Thymus (tissue), 11 donors: ENCODE data around the gene STX1B. TPM values are rescaled to one million over a fixed set of nuclear protein-coding genes. Genes with fewer than 3 reads are reported as not detected.
"Not testable (repeated sequence)": the region's sequence is repeated elsewhere in the genome, so short reads cannot be mapped to it uniquely, and the experiment has no call there.

Source experiments
- DNase-seq, 9 donors: peaks; one replicate each; pipeline ENCODE4 v3.0.0-alpha.2; 2013; ENCODE audit warnings: low spot score in 9 of 9, low read depth in 6 of 9, missing footprints in 1 of 9
- H3K27ac ChIP-seq, 2 donors: one replicate each; pipeline ENCODE4 v1.5.1; 2013; ENCODE audit warnings: control low read depth in 1 of 2, low read depth in 1 of 2, low read length in 1 of 2, mild to moderate bottlenecking in 1 of 2, moderate library complexity in 1 of 2
- H3K27me3 ChIP-seq, 2 donors: one replicate each; pipeline ENCODE4 v1.5.1; 2013; ENCODE audit warnings: low read length in 1 of 2; ENCODE audit not compliant: control insufficient read depth in 2 of 2, insufficient read depth in 1 of 2
- H3K36me3 ChIP-seq, 2 donors: one replicate each; pipeline ENCODE4 v1.5.1; 2013; ENCODE audit warnings: low read length in 1 of 2, mild to moderate bottlenecking in 1 of 2, moderate library complexity in 1 of 2; ENCODE audit not compliant: control insufficient read depth in 2 of 2, insufficient read depth in 2 of 2
- H3K4me1 ChIP-seq, 2 donors: one replicate each; pipeline ENCODE4 v1.5.1; 2013; ENCODE audit warnings: low read length in 2 of 2; ENCODE audit not compliant: control insufficient read depth in 2 of 2, insufficient read depth in 2 of 2
- H3K4me3 ChIP-seq, 2 donors: one replicate each; pipeline ENCODE4 v1.5.1; 2013; ENCODE audit warnings: low read length in 2 of 2, control low read depth in 1 of 2, mild to moderate bottlenecking in 1 of 2
- H3K9me3 ChIP-seq, 2 donors: one replicate each; pipeline ENCODE4 v1.5.1; 2013; ENCODE audit warnings: low read length in 1 of 2, mild to moderate bottlenecking in 1 of 2; ENCODE audit not compliant: control insufficient read depth in 2 of 2, insufficient read depth in 1 of 2
- WGBS: extraction: QIAGEN DNeasy Blood & Tissue Kit; methylation state at CpG from one replicate; pipeline ENCODE4 v1.1.7; 2013; 5-methylcytosine and 5-hydroxymethylcytosine counted together
- polyA plus RNA-seq: library from polyadenylated mRNA; stranded (reverse); fragments of 200-250 nt; gene quantifications from one replicate; pipeline ENCODE4 v1.2.3, GENCODE V29; 2013
- total RNA-seq: library from RNA; stranded (reverse); fragments of 120-200 nt; gene quantifications from one replicate; pipeline ENCODE4 v1.2.4, GENCODE V29; 2013
- donor health status: healthy.

STX1B gene
- total and polyA plus RNA-seq, 2 donors = 0.19 to 1.0 TPM

- DNase-seq = no peak
- Histone ChIP-seq H3K9me3 (no peaks in the 10 kb centered on the region), H3K27me3 (no peaks in the 10 kb centered on the region), H3K4me3 (no peak overlapping the region), H3K27ac (no peak overlapping the region), H3K4me1 (no peaks in the 10 kb centered on the region), H3K36me3 (no peaks in the 10 kb centered on the region)
- WGBS = 97% methylated on average over 12 of the region's 12 CpGs
These were observed 12.3 kb upstream of the STX1B start for GRCh38 chr16:31022544-31023251.

DNA sequence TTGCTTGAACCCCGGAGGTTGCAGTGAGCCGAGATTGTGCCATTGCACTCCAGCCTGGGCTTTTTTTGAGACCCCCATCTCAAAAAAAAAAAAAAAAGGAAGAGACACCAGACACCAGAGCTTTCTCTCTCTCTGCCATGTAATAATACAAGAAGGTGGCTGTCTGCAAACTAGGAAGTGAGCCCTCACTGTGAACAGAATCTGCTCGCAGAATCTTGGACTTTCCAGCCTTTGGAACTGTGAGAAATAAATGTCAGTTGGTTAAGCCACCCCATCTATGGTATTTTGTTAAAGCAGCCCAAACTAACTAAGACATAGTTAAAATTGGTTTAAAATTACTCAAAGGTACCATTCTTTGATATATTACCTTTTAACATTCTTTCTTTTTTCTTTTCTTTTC, 10.1 kb upstream of the STX1B start:
- H3K4me1 ChIP-seq = no peaks in the 10 kb centered on the region
- H3K9me3 ChIP-seq = no peaks in the 10 kb centered on the region
- no peak overlapping the region for H3K27ac ChIP-seq
- DNase-seq = no peak
- no peak overlapping the region for H3K4me3 ChIP-seq
- peaks cover 0 to 3% of the 10 kb centered on the region in 2 donors for H3K27me3 ChIP-seq
- 97% methylated on average over 3 of the region's 3 CpGs for WGBS
- no peaks in the 10 kb centered on the region for H3K36me3 ChIP-seq

GRCh38 chr16:31017756-31018155, 7.3 kb upstream of the STX1B start:
- not testable (repeated sequence) for H3K36me3 ChIP-seq, H3K27me3 ChIP-seq, H3K27ac ChIP-seq, DNase-seq, H3K4me1 ChIP-seq, H3K9me3 ChIP-seq, H3K4me3 ChIP-seq
- 96% methylated on average over 10 of the region's 10 CpGs for WGBS

GRCh38 chr16:31016018-31016417, 5.6 kb upstream of the STX1B start:
- no peaks in the 10 kb centered on the region for H3K9me3 ChIP-seq
- no peak overlapping the region for H3K27ac ChIP-seq
- no peaks in the 10 kb centered on the region for H3K36me3 ChIP-seq
- peaks cover 0 to 24% of the 10 kb centered on the region in 2 donors for H3K27me3 ChIP-seq
- 81% methylated on average over 6 of the region's 6 CpGs for WGBS
- H3K4me3 ChIP-seq = no peak overlapping the region
- no peak for DNase-seq
- peaks cover 0 to 2% of the 10 kb centered on the region in 2 donors for H3K4me1 ChIP-seq

- H3K4me1 ChIP-seq, H3K36me3 ChIP-seq, DNase-seq, H3K27ac ChIP-seq, H3K4me3 ChIP-seq, H3K9me3 ChIP-seq: not testable (repeated sequence)
- H3K27me3 ChIP-seq = peaks cover 7 to 48% of the 10 kb centered on the region in 2 donors
These were observed 2.9 kb upstream of the STX1B start for GRCh38 chr16:31013292-31013691.

DNA sequence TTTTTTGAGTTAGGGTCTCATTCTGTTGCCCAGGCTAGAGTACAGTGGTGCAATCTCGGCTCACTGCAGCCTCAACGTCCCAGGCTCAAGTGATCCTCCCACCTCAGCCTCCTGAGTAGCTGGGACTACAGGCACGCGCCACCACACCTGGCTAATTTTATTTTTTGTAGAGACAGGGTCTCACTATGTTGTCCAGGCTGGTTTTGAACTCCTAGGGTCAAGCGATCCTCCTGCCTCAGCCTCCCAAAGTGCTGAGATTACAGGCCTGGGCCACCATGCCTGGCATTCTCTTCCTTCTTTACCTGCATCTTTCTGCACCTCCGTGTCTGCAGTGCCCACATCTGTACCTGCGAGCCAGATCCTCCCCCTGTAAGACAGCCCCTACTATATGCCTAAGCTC, 1.4 kb upstream of the STX1B start:
- not testable (repeated sequence) for DNase-seq, H3K9me3 ChIP-seq, H3K36me3 ChIP-seq, H3K4me1 ChIP-seq, H3K27ac ChIP-seq, H3K4me3 ChIP-seq
- H3K27me3 ChIP-seq = peaks cover 12 to 63% of the 10 kb centered on the region in 2 donors
- WGBS = 86% methylated on average over 7 of the region's 7 CpGs

DNA sequence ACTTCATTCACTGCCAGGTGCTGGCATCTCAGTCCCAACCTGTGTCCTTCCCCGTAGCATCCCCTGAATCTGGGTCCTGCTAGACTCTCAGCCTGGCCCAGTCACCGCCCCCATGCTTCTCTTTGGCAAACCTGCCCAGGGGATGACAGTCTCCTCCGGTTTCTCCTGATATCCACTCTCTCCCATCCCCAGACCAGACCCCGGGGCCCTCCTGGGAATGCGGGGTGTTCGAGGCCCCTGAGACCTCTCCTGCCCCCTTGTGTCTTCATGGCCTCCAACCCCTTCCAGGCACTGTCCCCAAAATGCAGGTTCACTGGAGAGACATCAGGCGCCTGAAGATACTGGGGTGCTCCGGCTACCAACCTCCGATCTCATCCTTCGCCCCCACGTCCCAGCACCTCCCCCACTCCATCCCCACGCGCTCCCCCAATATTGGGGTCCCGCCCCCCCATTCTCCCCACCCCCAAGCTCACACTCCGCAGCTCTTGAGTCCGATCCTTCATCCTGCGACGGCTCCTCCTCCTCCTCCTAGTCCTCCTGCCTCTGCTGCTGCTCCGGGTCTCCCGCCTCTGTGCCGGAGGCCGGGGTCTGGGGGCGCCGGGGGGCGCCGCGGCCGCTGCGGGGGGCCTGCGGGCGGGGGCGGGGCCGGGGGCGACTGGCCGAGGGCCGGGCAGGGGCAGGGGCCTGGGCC, 399 bp downstream of the STX1B start:
- DNase-seq = no peak
- H3K9me3 ChIP-seq = no peaks in the 10 kb centered on the region
- 20% methylated on average over 36 of the region's 36 CpGs for WGBS
- no peak overlapping the region for H3K27ac ChIP-seq
- H3K4me3 ChIP-seq = peak overlapping the region in 1 of 2 donors; percentile 50
- no peaks in the 10 kb centered on the region for H3K36me3 ChIP-seq
- peaks cover 0 to 5% of the 10 kb centered on the region in 2 donors for H3K4me1 ChIP-seq
- H3K27me3 ChIP-seq = peaks cover 12 to 74% of the 10 kb centered on the region in 2 donors

- Histone ChIP-seq H3K27me3 (peaks cover 12 to 77% of the 10 kb centered on the region in 2 donors), H3K36me3 (no peaks in the 10 kb centered on the region), H3K27ac (no peak overlapping the region), H3K4me3 (no peak overlapping the region), H3K4me1 (peaks cover 0 to 5% of the 10 kb centered on the region in 2 donors), H3K9me3 (no peaks in the 10 kb centered on the region)
- WGBS = 95% methylated on average over 7 of the region's 7 CpGs
- DNase-seq = no peak
These were observed 1.3 kb downstream of the STX1B start for GRCh38 chr16:31009120-31009519.

- peaks cover 12 to 76% of the 10 kb centered on the region in 2 donors for H3K27me3 ChIP-seq
- peaks cover 0 to 6% of the 10 kb centered on the region in 2 donors for H3K4me1 ChIP-seq
- WGBS = 97% methylated on average over 5 of the region's 5 CpGs
These were observed 1.9 kb downstream of the STX1B start for GRCh38 chr16:31008551-31008950.

More at GRCh38 chr16:31008551-31008950, 1.9 kb downstream of the STX1B start:
- DNase-seq = no peak
- no peak overlapping the region for H3K27ac ChIP-seq
- H3K9me3 ChIP-seq = no peaks in the 10 kb centered on the region
- H3K36me3 ChIP-seq = no peaks in the 10 kb centered on the region
- no peak overlapping the region for H3K4me3 ChIP-seq
